Stimulated activated naive CD8-positive, alpha-beta T cell treated with anti-CD3 and anti-CD28 coated beads, Interleukin-15, Interleukin-2, amounts not matched to agents 100 U/mL and 50 U/mL, for 24 hours (primary cell): ENCODE data around the gene CFAP99.
A peak's percentile ranks its signal among the peaks of the same experiment; 100 is the strongest.
"Not testable (repeated sequence)": the region's sequence is repeated elsewhere in the genome, so short reads cannot be mapped to it uniquely, and the experiment has no call there.

Experiments used
- ATAC-seq: fragments of 150-1000 bp; cut with Tn5 transposase; one replicate; pipeline ENCODE4 v1.10.0; 2021
- DNase-seq: peaks from one replicate; pipeline ENCODE4 v3.0.0; 2021

The CFAP99 gene

GRCh38 chr4:2418650-2419571 is at the start of gene CFAP99:
Gene CFAP99, plus strand, starts transcription at chr4:2418955.
- DNase-seq (peak; percentile 98), ATAC-seq (peak; percentile 98)

GRCh38 chr4:2370597-2371320 is 48.0 kb upstream of the CFAP99 start:
- DNase-seq (no peak), ATAC-seq (no peak)

GRCh38 chr4:2371765-2372487 is 46.8 kb upstream of the CFAP99 start:
- DNase-seq (no peak), ATAC-seq (no peak)

- DNase-seq (no peak), ATAC-seq (no peak)
These were observed 46.2 kb upstream of the CFAP99 start for GRCh38 chr4:2372488-2373030.

GRCh38 chr4:2373532-2373931 is 45.2 kb upstream of the CFAP99 start:
- ATAC-seq (no peak), DNase-seq (no peak)

- no peak for ATAC-seq
- DNase-seq: no peak
These were observed 43.3 kb upstream of the CFAP99 start for GRCh38 chr4:2375427-2375826.

- ATAC-seq (no peak), DNase-seq (no peak)
These were observed 41.5 kb upstream of the CFAP99 start for GRCh38 chr4:2377241-2377640.

- ATAC-seq (no peak), DNase-seq (no peak)
These were observed 40.4 kb upstream of the CFAP99 start for GRCh38 chr4:2378401-2378800.

- DNase-seq: no peak
- no peak for ATAC-seq
These were observed 39.9 kb upstream of the CFAP99 start for GRCh38 chr4:2378898-2379297.

- not testable (repeated sequence) for DNase-seq, ATAC-seq
These were observed 38.2 kb upstream of the CFAP99 start for GRCh38 chr4:2380589-2380988.

GRCh38 chr4:2382769-2383202 is 36.0 kb upstream of the CFAP99 start:
- ATAC-seq, DNase-seq: not testable (repeated sequence)

- not testable (repeated sequence) for ATAC-seq, DNase-seq
These were observed 35.5 kb upstream of the CFAP99 start for GRCh38 chr4:2383220-2383631.

- no peak for DNase-seq
- ATAC-seq: no peak
These were observed 35.0 kb upstream of the CFAP99 start for GRCh38 chr4:2383760-2384159.

- no peak for DNase-seq
- no peak for ATAC-seq
These were observed 34.5 kb upstream of the CFAP99 start for GRCh38 chr4:2384245-2384644.

- ATAC-seq: no peak
- no peak for DNase-seq
These were observed 33.2 kb upstream of the CFAP99 start for GRCh38 chr4:2385516-2385915.

GRCh38 chr4:2386717-2387116 is 32.0 kb upstream of the CFAP99 start:
- no peak for DNase-seq
- ATAC-seq: no peak

GRCh38 chr4:2387218-2387617 is 31.5 kb upstream of the CFAP99 start:
- no peak for ATAC-seq
- no peak for DNase-seq

GRCh38 chr4:2387829-2388228 is 30.9 kb upstream of the CFAP99 start:
- DNase-seq: no peak

GRCh38 chr4:2388429-2389182 is 30.1 kb upstream of the CFAP99 start:
- no peak for ATAC-seq
- DNase-seq: no peak

More at GRCh38 chr4:2387829-2388228, 30.9 kb upstream of the CFAP99 start:
- ATAC-seq: no peak

GRCh38 chr4:2389691-2390090 is 29.1 kb upstream of the CFAP99 start:
- ATAC-seq (no peak), DNase-seq (no peak)

GRCh38 chr4:2390146-2390545 is 28.6 kb upstream of the CFAP99 start:
- ATAC-seq (no peak), DNase-seq (no peak)
